Activated T-cell treated with anti-CD3 and anti-CD28 coated beads for 24 hours (primary cell): ENCODE data around the gene MECR.
A peak's percentile ranks its signal among the peaks of the same experiment; 100 is the strongest.
"Not testable (repeated sequence)": the region's sequence is repeated elsewhere in the genome, so short reads cannot be mapped to it uniquely, and the experiment has no call there.

Experiments
- DNase-seq: peaks from one replicate; pipeline ENCODE4 v3.0.0-alpha.2; 2020; ENCODE audit warnings: low read depth

MECR gene

GRCh38 chr1:29235955-29236711 is 5.4 kb upstream of the MECR start, which contains the start of gene PTPRU:
Gene PTPRU, plus strand, starts transcription at chr1:29236522. Its CDS starts 123 bp downstream, at chr1:29236645.
- peak; percentile 76 for DNase-seq

- DNase-seq: not testable (repeated sequence)
These were observed 4.1 kb upstream of the MECR start for GRCh38 chr1:29234881-29235280.

- no peak for DNase-seq
These were observed 3.7 kb upstream of the MECR start for GRCh38 chr1:29234471-29234870.

DNA sequence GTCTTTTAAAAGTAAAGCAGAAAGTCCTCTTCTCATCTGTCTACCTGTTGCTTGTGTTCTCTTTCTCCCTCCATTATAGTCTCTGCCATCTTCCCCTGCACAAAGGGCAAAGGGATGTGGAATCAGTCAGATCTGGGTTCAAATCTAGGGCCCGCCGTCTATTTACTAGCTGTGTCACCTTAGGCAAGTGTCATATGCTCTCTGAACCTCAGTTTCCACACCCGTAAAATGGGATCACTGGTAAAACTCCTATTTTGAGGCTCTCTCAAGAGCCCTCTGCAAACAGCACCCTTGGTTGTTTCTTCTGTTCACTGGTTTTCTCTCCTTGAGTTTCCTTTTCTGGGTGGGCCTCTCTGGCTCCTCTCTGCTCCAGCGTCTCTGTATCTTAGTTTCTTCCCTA is 3.0 kb upstream of the MECR start:
- no peak for DNase-seq

DNA sequence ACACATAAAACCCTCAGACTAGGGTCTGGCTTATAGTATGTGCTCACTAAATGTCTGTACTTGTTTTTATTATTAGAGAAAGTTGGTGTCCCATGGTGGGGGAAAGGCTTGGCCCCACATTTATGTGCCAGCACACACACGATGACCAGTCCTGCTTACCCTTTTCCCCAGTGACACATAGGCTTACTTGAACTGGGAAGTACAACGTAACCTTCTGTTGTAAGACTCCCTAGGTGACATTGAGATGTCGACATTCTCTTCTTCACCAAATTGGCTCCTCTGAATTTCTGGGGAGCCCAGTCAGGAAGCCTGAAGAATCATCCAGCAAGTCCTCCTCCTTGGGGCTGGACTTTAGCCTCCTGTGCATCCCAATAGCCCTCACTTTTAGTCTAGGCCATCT is 1.7 kb upstream of the MECR start:
- no peak for DNase-seq

GRCh38 chr1:29230204-29230552 is 556 bp downstream of the MECR start:
- DNase-seq: no peak

DNA sequence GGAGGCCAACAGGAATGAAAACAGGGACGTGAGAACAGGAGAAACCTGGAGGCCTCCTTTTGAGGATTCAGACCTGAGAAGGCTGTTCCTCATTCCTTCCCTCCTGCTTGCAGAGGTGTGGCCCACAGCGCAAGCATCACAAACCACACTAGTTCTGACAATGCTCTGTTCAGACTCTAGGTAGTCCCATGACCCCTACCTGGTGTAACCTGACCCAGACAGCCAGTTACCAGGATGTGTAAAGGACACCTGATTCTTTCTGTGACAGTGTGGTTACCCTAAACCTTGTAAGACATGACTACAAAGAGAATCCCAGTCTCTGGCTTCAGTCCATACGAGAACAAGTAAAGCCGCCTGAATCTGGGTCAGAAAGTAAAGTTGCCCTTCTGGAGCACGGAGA is 3.2 kb downstream of the MECR start:
- no peak for DNase-seq

- DNase-seq: no peak
These were observed 5.4 kb downstream of the MECR start for GRCh38 chr1:29225361-29225760.

DNA sequence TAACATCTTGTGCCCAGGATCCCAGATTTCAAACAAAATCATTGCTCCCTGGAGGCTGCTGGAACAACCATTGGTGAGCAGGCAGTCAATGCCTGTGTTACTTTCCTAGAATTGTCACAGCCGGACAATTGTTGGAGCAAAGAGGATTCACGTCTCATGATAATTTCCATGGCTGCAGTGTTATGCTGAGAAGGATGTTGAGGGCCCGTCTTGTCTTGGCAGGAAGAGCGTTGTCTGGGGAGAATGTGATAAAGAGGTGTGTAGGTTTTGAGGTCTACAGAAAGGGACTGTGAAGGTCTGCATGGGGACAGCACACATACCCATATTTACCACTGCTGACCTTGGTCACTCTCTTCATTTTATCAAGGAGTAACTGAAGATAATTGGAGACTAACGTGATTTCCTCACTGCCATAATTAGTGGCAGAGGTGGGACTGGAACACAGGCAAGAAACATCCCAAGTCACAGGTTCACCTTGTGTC is 6.3 kb downstream of the MECR start:
- DNase-seq: no peak

- no peak for DNase-seq
These were observed 7.2 kb downstream of the MECR start for GRCh38 chr1:29223521-29223920.

DNA sequence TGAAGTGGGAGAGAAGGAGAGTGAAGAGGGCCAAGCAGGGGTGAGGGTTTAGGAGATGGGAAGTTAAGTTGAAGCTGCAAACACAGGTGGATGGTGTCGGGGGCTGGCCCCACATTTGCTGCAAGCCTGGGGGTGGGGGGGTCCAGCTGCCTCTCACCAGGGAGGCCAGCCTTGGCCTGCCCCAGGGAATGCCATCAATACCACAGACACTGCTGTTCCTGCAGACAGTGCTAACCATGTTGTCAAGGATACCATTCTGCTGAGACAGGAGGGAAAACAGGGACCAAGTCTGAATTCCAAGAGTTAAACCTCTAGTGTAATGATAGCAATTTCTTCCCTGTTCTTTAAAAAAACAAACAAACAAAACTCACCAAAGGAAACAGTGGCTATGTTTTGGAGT is 8.0 kb downstream of the MECR start:
- DNase-seq: no peak

DNA sequence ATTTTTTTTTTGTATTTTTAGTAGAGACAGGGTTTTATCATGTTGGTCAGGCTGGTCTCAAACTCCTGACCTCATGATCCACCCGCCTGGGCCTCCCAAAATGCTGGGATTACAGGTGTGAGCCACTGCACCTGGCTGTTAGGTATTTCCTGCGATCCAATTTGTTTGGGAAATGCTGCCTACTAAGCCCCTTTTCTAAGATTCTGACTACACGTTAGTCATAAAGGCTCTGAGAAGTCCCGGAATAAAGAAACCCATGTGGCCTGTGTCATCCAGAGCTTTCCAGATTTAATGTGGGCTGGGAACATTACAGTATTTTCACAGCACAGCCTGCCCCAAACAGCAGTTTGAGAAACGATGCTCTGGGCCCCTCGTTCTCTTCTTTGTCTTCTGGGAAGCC is 8.5 kb downstream of the MECR start:
- not testable (repeated sequence) for DNase-seq

- DNase-seq: no peak
These were observed 9.4 kb downstream of the MECR start for GRCh38 chr1:29221296-29221695.

DNA sequence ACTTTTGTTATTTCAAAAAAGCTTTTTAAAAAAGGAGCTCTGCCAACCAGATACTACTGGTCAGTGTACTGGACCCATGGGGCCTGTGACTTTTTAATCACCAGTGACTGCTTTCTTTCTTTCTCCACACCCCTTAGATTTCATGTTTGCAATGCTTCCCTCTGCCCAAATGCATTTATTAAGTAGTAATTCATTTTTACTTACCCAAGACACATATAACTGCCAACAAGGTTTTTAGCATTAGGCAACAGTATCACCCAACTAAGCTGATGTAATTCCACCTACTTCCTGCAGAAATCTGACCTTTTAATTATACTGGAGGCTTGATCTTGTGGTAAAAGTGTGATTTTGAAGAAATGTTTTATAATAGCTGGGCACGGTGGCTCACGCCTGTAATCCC is 12.5 kb downstream of the MECR start:
- no peak for DNase-seq

GRCh38 chr1:29217633-29218032 is 13.1 kb downstream of the MECR start:
- no peak for DNase-seq

DNA sequence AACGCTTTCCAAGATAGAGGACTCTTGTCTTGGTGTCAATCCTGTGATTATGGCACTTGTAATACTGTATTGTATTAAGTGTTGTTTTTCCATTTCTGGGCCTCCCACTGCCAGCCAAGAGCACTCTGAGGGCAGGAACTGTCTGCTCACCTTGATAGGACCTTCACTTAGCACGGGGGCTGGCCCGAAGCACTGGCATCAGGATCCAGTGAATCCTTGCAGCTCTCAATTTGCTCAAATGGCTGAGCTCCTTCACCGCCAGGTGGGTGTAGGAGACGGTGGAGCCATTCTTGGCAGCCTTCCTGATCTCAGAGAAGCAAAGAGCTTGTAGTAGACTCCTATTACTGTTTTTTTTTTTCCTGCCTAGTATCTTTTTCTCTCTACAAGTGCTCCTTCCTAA is 17.7 kb downstream of the MECR start:
- DNase-seq: no peak

GRCh38 chr1:29211086-29212030 is 19.4 kb downstream of the MECR start:
- no peak for DNase-seq

DNA sequence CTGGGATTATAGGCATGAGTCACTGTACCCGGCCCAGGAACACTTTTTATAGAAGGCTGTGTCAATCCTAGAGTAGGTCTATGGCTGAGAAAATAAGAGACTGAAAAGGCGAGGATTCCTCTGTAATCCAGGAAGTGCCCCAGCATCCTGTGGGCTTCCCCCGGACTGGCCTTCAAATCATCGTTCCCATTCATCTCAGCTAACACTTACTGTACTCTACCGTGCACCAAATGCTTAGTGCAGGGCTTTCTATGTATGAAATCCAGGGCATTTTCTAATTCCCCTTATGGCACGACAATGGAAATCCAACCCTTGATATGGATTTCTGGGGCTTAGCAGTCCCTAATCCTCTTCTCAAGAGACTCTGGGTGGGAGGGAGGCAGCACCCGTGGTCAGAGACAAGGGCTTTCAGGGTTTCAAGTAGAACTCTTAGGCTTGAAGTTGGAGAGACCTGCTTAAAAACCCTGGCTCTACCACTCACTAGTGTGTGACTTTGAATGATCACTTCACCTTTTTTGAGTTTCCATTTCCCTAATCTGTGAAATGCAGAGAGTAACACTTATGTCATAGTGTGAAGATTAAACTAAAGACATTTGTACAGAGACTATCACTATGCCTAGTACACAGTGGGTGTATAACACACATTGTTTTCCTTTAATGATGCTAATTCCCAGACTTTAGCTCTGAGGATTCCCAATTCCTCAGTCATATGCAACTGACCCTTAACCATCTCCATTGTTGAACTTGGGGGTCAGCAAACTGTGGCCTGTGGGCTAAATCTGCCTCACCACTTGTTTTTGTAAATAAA is 20.3 kb downstream of the MECR start:
- no peak for DNase-seq

DNA sequence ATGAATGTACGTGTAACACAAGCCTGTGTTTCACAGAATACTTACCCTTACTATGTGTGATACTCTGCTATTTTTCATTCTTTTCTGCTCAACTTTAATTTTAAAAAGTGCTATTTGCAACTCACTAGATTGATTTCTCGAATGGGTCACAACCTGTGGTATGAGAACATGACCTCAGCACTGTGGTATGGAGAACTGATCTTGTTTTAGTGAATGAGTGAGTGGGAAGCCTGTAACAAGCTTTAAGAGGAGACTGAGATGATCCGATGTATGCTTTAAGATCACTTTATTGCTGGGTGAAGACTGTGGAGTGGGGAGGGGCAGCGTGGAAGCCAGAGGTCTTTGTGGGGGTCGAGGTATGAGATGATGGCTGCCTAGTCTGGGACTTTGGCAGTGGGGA is 21.6 kb downstream of the MECR start:
- no peak for DNase-seq

DNA sequence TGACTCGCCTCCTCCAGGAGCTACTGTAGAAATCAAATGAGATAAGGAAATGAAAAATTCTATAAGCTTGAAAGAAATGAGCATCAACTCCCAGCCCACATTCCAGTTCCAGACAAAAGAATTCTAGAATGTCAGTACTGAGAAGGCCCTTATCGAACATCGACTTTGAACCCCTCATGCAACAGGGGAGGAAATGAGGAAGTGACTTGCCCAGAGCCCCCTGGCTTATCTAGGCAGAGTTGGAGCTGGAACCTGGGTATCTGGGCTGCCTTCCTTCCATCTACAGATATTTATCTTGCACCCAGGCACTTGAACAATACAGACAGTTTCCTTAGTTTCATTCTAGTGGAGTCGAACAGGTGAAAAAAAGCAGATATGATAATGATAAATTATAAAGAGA is 22.3 kb downstream of the MECR start:
- no peak for DNase-seq

GRCh38 chr1:29202584-29203340 is 28.0 kb downstream of the MECR start:
- peak; percentile 85 for DNase-seq

- DNase-seq: no peak
These were observed 28.7 kb downstream of the MECR start for GRCh38 chr1:29202053-29202452.
